Erythroblast (primary cell): ENCODE results near the gene PPP1R37.

Experiments used
- GATA1 ChIP-seq: IDR thresholded peaks from 2 replicates; pipeline ENCODE4 v1.6.1; 2011; ENCODE audit warnings: low read depth, mild to moderate bottlenecking, control low read depth, low read length, moderate library complexity
- POLR2A ChIP-seq: IDR thresholded peaks from 2 replicates; pipeline ENCODE4 v1.6.1; 2011; ENCODE audit warnings: mild to moderate bottlenecking, low read length

DNA sequence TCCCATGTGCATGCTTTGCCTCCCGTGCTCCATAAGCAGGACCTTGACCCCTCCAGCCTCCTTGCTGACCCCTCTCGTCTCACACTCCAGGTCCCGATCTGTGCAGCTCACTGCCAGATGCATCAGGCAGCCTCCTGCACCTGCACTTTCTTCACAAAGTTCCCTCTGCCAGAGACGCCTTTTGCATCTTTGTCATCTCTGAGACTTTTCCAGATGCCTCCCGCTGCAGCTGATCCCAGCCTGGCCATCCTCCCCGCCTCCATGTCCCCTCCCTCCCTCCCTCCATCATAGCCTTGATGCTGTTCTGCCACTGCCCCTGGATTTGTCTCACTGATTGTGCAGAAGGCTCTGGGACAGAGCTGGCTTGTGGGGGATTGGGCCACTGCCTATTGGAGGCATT is 29.9 kb downstream of the PPP1R37 start:
- TF ChIP-seq POLR2A (no peak), GATA1 (no peak)
